SK-N-SH (cell line): ENCODE results near the gene NACAD. TPM values are rescaled to one million over a fixed set of nuclear protein-coding genes. Genes with fewer than 3 reads are reported as not detected.

Experiments used
- CTCF ChIA-PET: fragments of 300-600, 350-600 bp; formaldehyde crosslinking; extraction: SDS; loops from one replicate; lab custom pipeline; 2021; lab: Yijun Ruan, JAX
- POLR2A ChIA-PET: fragments of 350-600 bp; sonication (Branson Sonifier 250); formaldehyde crosslinking; extraction: SDS; loops from one replicate; lab custom pipeline; 2020; ENCODE audit warnings: antibody characterized with exemption, inconsistent platforms; lab: Yijun Ruan, JAX
- DNase-seq: peaks from one replicate; pipeline ENCODE4 v3.0.0; 2012
- H2AFZ ChIP-seq: fragments of 200-600 bp; sonication (generic); 2 replicates; pipeline ENCODE4 v1.8.1; 2016; ENCODE audit warnings: antibody characterized with exemption, mild to moderate bottlenecking, low read depth
- H3F3A ChIP-seq: fragments of 200-600 bp; sonication (generic); replicated peaks from 2 replicates; pipeline ENCODE3; 2016; ENCODE audit warnings: antibody characterized with exemption, mild to moderate bottlenecking; ENCODE audit not compliant: insufficient read depth
- H3K27ac ChIP-seq, 2 experiments: fragments of 200-500 bp in 1 of 2; fragments of 200-600 bp in 1 of 2; sonication (Bioruptor generic) in 1 of 2; sonication (generic), shearing (Covaris generic) in 1 of 2; 2 replicates each; pipeline versions ENCODE4 v1.5.1 to v1.6.1; 2014 to 2016; ENCODE audit warnings: low read depth in 2 of 2, inconsistent platforms in 1 of 2, low read length in 1 of 2, mild to moderate bottlenecking in 1 of 2, mixed read lengths in 1 of 2
- H3K27me3 ChIP-seq: fragments of 200-600 bp; sonication (generic), shearing (Covaris generic); 2 replicates; pipeline ENCODE4 v1.6.1; 2016; ENCODE audit warnings: mixed run types; ENCODE audit not compliant: insufficient read depth
- H3K36me3 ChIP-seq, 2 experiments: fragments of 200-500 bp in 1 of 2; fragments of 200-600 bp in 1 of 2; sonication (Bioruptor generic) in 1 of 2; sonication (generic) in 1 of 2; replicated peaks in 1 of 2; 2 replicates each; pipeline versions ENCODE3 to v1.5.1; 2014 to 2016; ENCODE audit warnings: low read length in 1 of 2, mild to moderate bottlenecking in 1 of 2; ENCODE audit not compliant: insufficient read depth in 2 of 2, control insufficient read depth in 1 of 2
- H3K4me1 ChIP-seq, 2 experiments: fragments of 200-500 bp in 1 of 2; fragments of 200-600 bp in 1 of 2; sonication (Bioruptor generic) in 1 of 2; sonication (generic), shearing (Covaris generic) in 1 of 2; 2 replicates each; pipeline versions ENCODE4 v1.5.1 to v1.6.1; 2014 to 2016; ENCODE audit warnings: low read depth in 1 of 2, low read length in 1 of 2, mixed run types in 1 of 2; ENCODE audit not compliant: insufficient read depth in 2 of 2, control insufficient read depth in 1 of 2
- H3K4me2 ChIP-seq: fragments of 200-600 bp; sonication (generic), shearing (Covaris generic); 2 replicates; pipeline ENCODE4 v1.6.1; 2017; ENCODE audit warnings: mixed run types
- H3K4me3 ChIP-seq, 2 experiments: fragments of 200-500 bp in 1 of 2; fragments of 200-600 bp in 1 of 2; sonication (Bioruptor generic) in 1 of 2; sonication (generic), shearing (Covaris generic) in 1 of 2; 2 replicates each; pipeline versions ENCODE4 v1.5.1 to v1.8.1; 2014 to 2016; ENCODE audit warnings: low read depth in 2 of 2, inconsistent platforms in 1 of 2, low read length in 1 of 2, mild to moderate bottlenecking in 1 of 2, mixed read lengths in 1 of 2, moderate library complexity in 1 of 2
- H3K79me2 ChIP-seq: fragments of 200-600 bp; sonication (generic); 2 replicates; pipeline ENCODE4 v1.8.1; 2017; ENCODE audit warnings: mild to moderate bottlenecking; ENCODE audit not compliant: insufficient read depth
- H3K9ac ChIP-seq: fragments of 200-600 bp; sonication (generic); 2 replicates; pipeline ENCODE4 v1.6.1; 2017; ENCODE audit warnings: mixed run types
- H3K9me2 ChIP-seq: fragments of 200-600 bp; sonication (generic); 2 replicates; pipeline ENCODE4 v1.6.1; 2017; ENCODE audit warnings: mixed run types
- H3K9me3 ChIP-seq: fragments of 200-600 bp; sonication (generic); 2 replicates; pipeline ENCODE4 v1.6.1; 2017; ENCODE audit warnings: mixed run types, mild to moderate bottlenecking, moderate library complexity
- H4K20me1 ChIP-seq: fragments of 200-600 bp; sonication (generic); 2 replicates; pipeline ENCODE4 v1.6.1; 2017; ENCODE audit warnings: mild to moderate bottlenecking, mixed run types; ENCODE audit not compliant: insufficient read depth
- EP300 ChIP-seq, 2 experiments: IDR thresholded peaks; 2 replicates each; pipeline versions ENCODE4 v1.4.0 to v1.6.1; 2012; ENCODE audit warnings: borderline replicate concordance in 1 of 2, low read depth in 1 of 2, low read length in 1 of 2
- EZH2phosphoT487 ChIP-seq: fragments of 200-600 bp; sonication (generic); IDR thresholded peaks from 2 replicates; pipeline ENCODE4 v1.6.1; 2017; ENCODE audit warnings: low read depth, mixed run types, mild to moderate bottlenecking, antibody characterized with exemption, moderate library complexity, borderline replicate concordance
- FOXM1 ChIP-seq: IDR thresholded peaks from 2 replicates; pipeline ENCODE4 v1.4.0; 2012; ENCODE audit warnings: low read depth, mild to moderate bottlenecking
- GABPA ChIP-seq: IDR thresholded peaks from 2 replicates; pipeline ENCODE4 v1.4.0; 2012; ENCODE audit warnings: low read depth, mild to moderate bottlenecking
- GATA2 ChIP-seq: sonication (generic); formaldehyde crosslinking; IDR thresholded peaks from 2 replicates; pipeline ENCODE4 v1.5.0; 2020; ENCODE audit warnings: mild to moderate bottlenecking, missing genetic modification reagents
- JUND ChIP-seq: IDR thresholded peaks from 2 replicates; pipeline ENCODE4 v1.4.0; 2012
- MEF2A ChIP-seq: IDR thresholded peaks from 2 replicates; pipeline ENCODE4 v1.4.0; 2012; ENCODE audit warnings: low read depth, borderline replicate concordance
- MXI1 ChIP-seq: IDR thresholded peaks from 2 replicates; pipeline ENCODE4 v1.6.1; 2012; ENCODE audit warnings: mild to moderate bottlenecking, low read depth, low read length, improper control_type of control experiment
- PBX3 ChIP-seq: IDR thresholded peaks from 2 replicates; pipeline ENCODE4; 2012
- RFX5 ChIP-seq: IDR thresholded peaks from 2 replicates; pipeline ENCODE4 v1.6.1; 2012; ENCODE audit warnings: mild to moderate bottlenecking, improper control_type of control experiment, low read length
- RXRA ChIP-seq: IDR thresholded peaks from 2 replicates; pipeline ENCODE4 v1.4.0; 2012; ENCODE audit warnings: low read depth, mild to moderate bottlenecking, borderline replicate concordance
- SMC3 ChIP-seq: IDR thresholded peaks from 2 replicates; pipeline ENCODE4 v1.6.1; 2012; ENCODE audit warnings: low read depth, low read length, improper control_type of control experiment
- TCF12 ChIP-seq: IDR thresholded peaks from 2 replicates; pipeline ENCODE4 v1.4.0; 2012
- TEAD4 ChIP-seq: IDR thresholded peaks from 2 replicates; pipeline ENCODE4 v1.4.0; 2012; ENCODE audit warnings: mild to moderate bottlenecking, borderline replicate concordance; ENCODE audit not compliant: insufficient read depth
- YY1 ChIP-seq: IDR thresholded peaks from 2 replicates; pipeline ENCODE4 v1.4.0; 2012; ENCODE audit warnings: low read depth, mild to moderate bottlenecking
- ZBTB33 ChIP-seq: IDR thresholded peaks from 2 replicates; pipeline ENCODE4 v1.4.0; 2012; ENCODE audit warnings: low read depth, borderline replicate concordance
- WGBS: methylation state at CpG from one replicate; pipeline ENCODE4 v1.1.6; 2017; ENCODE audit warnings: low lambda C conversion rate; 5-methylcytosine and 5-hydroxymethylcytosine counted together
- polyA plus RNA-seq, 3 experiments: library from polyadenylated mRNA; depleted of rRNA; stranded (reverse); fragments of >200 nt; gene quantifications; 2 replicates each; pipeline ENCODE4 v1.2.3, GENCODE V29; 2012
- TF ChIP-seq, protein P1 (sequence below): IDR thresholded peaks from 2 replicates; pipeline ENCODE4 v1.4.0; 2012; ENCODE audit warnings: low read depth

Gene NACAD
- polyA plus RNA-seq, 1 of the 3 experiments (the other 2 are of a cell fraction): 2.8 TPM

DNA sequence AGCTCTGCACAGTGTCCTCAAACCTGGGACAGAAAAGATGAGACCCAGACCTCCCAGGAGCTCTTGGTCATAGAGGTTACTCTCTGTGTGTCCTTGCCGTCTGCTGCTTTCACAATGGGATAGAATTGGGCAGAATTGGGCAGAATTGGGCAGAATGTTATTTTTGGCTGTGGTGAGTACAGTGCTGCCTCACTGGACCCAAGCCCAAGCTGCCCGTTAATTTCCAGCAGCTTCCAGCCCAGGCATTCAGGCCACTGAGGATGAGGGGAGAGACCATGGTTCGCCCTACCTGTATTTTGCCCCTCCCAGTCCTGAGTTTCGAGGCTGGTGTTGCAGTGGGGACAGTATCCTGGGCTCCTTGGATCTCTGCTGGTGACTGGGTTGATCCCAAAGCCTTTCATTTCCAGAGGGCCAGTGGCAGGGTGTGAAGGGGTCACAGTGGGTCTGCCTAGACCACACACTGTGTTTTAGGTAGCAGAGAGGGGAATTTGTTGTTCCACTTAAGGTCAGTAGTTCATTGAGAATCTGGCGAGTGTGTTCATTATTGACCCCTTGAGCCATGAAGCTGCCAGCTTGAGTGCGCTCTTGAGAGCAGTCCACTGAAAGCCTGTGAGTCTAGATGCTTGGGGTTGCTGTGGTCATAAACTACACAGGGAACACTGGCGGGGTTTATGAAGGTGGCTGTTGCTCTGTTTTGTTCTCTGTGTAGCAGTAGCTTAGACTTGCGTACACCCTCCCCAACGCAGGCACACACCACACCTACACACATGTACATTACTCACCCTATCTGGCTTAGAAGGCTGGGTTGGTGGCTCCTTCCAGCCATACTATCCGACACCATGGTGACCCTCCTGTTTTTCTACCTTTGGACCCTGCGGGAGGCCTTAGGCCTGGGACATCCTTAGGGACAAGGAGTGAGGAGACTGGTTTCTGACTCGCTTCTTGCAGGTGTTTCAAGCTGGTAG, 23.5 kb downstream of the NACAD start:
- ChIA-PET CTCF (interaction anchor here (0.7 to 1.2 kb wide), 2 partner anchors 92 to 208 kb away, joined by 5 to 6 read pairs; no protein-coding TSS in a partner anchor), POLR2A (no interaction called here)
- no peaks in the 10 kb centered on the region; a peak in 1 of 4 replicates for H3K4me1 ChIP-seq
- no peak overlapping the region for H3K4me3 ChIP-seq
- DNase-seq: no peak
- H3F3A ChIP-seq: no peaks in the 10 kb centered on the region
- H3K4me2 ChIP-seq: no peak overlapping the region
- no peak overlapping the region for H3K9ac ChIP-seq
- no peaks in the 10 kb centered on the region for H3K9me2 ChIP-seq
- peaks cover 32% of the 10 kb centered on the region for H4K20me1 ChIP-seq
- TF ChIP-seq TCF12 (no peak), GATA2 (no peak), MXI1 (no peak), RFX5 (no peak), TEAD4 (no peak), RXRA (no peak), YY1 (no peak), GABPA (no peak), PBX3 (no peak), MEF2A (no peak)
- TF ChIP-seq, protein P1, sequence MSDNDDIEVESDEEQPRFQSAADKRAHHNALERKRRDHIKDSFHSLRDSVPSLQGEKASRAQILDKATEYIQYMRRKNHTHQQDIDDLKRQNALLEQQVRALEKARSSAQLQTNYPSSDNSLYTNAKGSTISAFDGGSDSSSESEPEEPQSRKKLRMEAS: no peak
- 97% methylated on average over 12 of the region's 12 CpGs for WGBS
- H3K27me3 ChIP-seq: no peaks in the 10 kb centered on the region
- no peak overlapping the region for H3K27ac ChIP-seq
- H3K9me3 ChIP-seq: no peaks in the 10 kb centered on the region
- peaks cover 32 to 44% of the 10 kb centered on the region in 2 experiments for H3K36me3 ChIP-seq
- H3K79me2 ChIP-seq: peaks cover 57% of the 10 kb centered on the region
- H2AFZ ChIP-seq: no peak overlapping the region

- ChIA-PET CTCF (interaction anchor here (0.6 kb wide), 1 partner anchor 216 kb away, joined by 3 read pairs; the partner anchor contains the start of gene H2AZ2), POLR2A (no interaction called here)
- Histone ChIP-seq H3K4me3 (no peak overlapping the region), H3K79me2 (peaks cover 68% of the 10 kb centered on the region), H3K36me3 (peaks cover 32 to 34% of the 10 kb centered on the region in 2 experiments), H3F3A (no peaks in the 10 kb centered on the region), H3K27ac (no peak overlapping the region), H3K9ac (no peak overlapping the region), H3K9me2 (no peaks in the 10 kb centered on the region), H3K4me1 (no peaks in the 10 kb centered on the region), H3K9me3 (no peaks in the 10 kb centered on the region), H4K20me1 (peaks cover 31% of the 10 kb centered on the region), H3K27me3 (no peaks in the 10 kb centered on the region), H3K4me2 (no peak overlapping the region), H2AFZ (no peak overlapping the region)
- WGBS: 98% methylated on average over 16 of the region's 16 CpGs
- DNase-seq: no peak
- TF ChIP-seq EZH2phosphoT487: no peak
- TF ChIP-seq SMC3: no peak
- no peak for TF ChIP-seq ZBTB33
- TF ChIP-seq FOXM1: no peak
- TF ChIP-seq RXRA: no peak
- no peak for TF ChIP-seq JUND
- no peak for TF ChIP-seq EP300 (IDR thresholded peaks at IDR 0.05; ENCODE audit: borderline replicate concordance in 1 of 2, low read depth in 1 of 2, low read length in 1 of 2)
These were observed 24.6 kb downstream of the NACAD start for GRCh38 chr7:45064047-45064725.
